HG02938 (cell line): ENCODE results near the gene SMYD3.
"Not testable (repeated sequence)": the region's sequence is repeated elsewhere in the genome, so short reads cannot be mapped to it uniquely, and the experiment has no call there.

Experiments
- ATAC-seq: cut with Tn5 transposase; IDR thresholded peaks from one replicate; pipeline ENCODE4 v1.9.1; 2021; ENCODE audit warnings: mild to moderate bottlenecking, moderate library complexity; ENCODE audit not compliant: unreplicated experiment

Gene SMYD3

GRCh38 chr1:245827301-245827700, 679.8 kb downstream of the SMYD3 start:
- no peak for ATAC-seq

- ATAC-seq, result no peak
Measured at GRCh38 chr1:245825128-245825901, 681.8 kb downstream of the SMYD3 start.

- no peak for ATAC-seq
Measured at GRCh38 chr1:245823408-245824147, 683.5 kb downstream of the SMYD3 start.

GRCh38 chr1:245822996-245823395, 684.1 kb downstream of the SMYD3 start:
- no peak for ATAC-seq

- ATAC-seq, result not testable (repeated sequence)
Measured at GRCh38 chr1:245818363-245818762, 688.7 kb downstream of the SMYD3 start.

GRCh38 chr1:245816496-245816895, 690.6 kb downstream of the SMYD3 start:
- not testable (repeated sequence) for ATAC-seq

- ATAC-seq, result no peak
Measured at GRCh38 chr1:245814651-245815050, 692.4 kb downstream of the SMYD3 start.

- no peak for ATAC-seq
Measured at GRCh38 chr1:245812278-245812677, 694.8 kb downstream of the SMYD3 start.

- ATAC-seq, result no peak
Measured at GRCh38 chr1:245810789-245811337, 696.2 kb downstream of the SMYD3 start.

GRCh38 chr1:245810181-245810769, 696.8 kb downstream of the SMYD3 start:
- ATAC-seq, result no peak

- ATAC-seq, result no peak
Measured at GRCh38 chr1:245809361-245809760, 697.7 kb downstream of the SMYD3 start.

GRCh38 chr1:245807954-245808719, 698.9 kb downstream of the SMYD3 start:
- no peak for ATAC-seq

GRCh38 chr1:245807306-245807705, 699.8 kb downstream of the SMYD3 start:
- ATAC-seq, result peak; percentile 87

- ATAC-seq, result no peak
Measured at GRCh38 chr1:245805532-245805931, 701.5 kb downstream of the SMYD3 start.

GRCh38 chr1:245804696-245805095, 702.4 kb downstream of the SMYD3 start:
- ATAC-seq, result no peak

GRCh38 chr1:245803666-245804037, 703.4 kb downstream of the SMYD3 start:
- no peak for ATAC-seq

- ATAC-seq, result no peak
Measured at GRCh38 chr1:245802941-245803665, 704.0 kb downstream of the SMYD3 start.

- no peak for ATAC-seq
Measured at GRCh38 chr1:245800901-245801605, 706.0 kb downstream of the SMYD3 start.

GRCh38 chr1:245798349-245798711, 708.7 kb downstream of the SMYD3 start:
- ATAC-seq, result no peak
